Body of pancreas (tissue), 4 donors: Measurements from ENCODE around the gene EDIL3. TPM values are rescaled to one million over a fixed set of nuclear protein-coding genes. Genes with fewer than 3 reads are reported as not detected.

Source experiments
- ATAC-seq: fragments of 150-250 bp; one replicate; pipeline ENCODE4 v1.9.1; 2016
- DNase-seq, 4 donors: peaks; one replicate each; pipeline ENCODE4 v3.0.0-alpha.2; 2019
- H3K27ac ChIP-seq, 4 donors: fragments of 200-600 bp; sonication (generic); 1 replicate in 3 of 4; 2 replicates in 1 of 4; pipeline versions ENCODE4 v1.5.1 to v1.6.1; 2016 to 2019; ENCODE audit warnings: mild to moderate bottlenecking in 1 of 4, mixed read lengths in 1 of 4, moderate library complexity in 1 of 4
- H3K27me3 ChIP-seq, 2 donors: fragments of 200-600 bp; sonication (generic); one replicate each; pipeline ENCODE4 v1.6.0; 2016; ENCODE audit warnings: mild to moderate bottlenecking in 1 of 2
- H3K36me3 ChIP-seq, 2 donors: fragments of 200-600 bp; sonication (generic); replicated peaks in 1 of 2; 2 replicates each; pipeline ENCODE4 v1.5.1; 2016; ENCODE audit warnings: low read depth in 2 of 2; ENCODE audit not compliant: insufficient read depth in 1 of 2
- H3K4me1 ChIP-seq: fragments of 200-600 bp; sonication (generic); one replicate; pipeline ENCODE4 v1.6.0; 2016
- H3K4me3 ChIP-seq, 2 donors: fragments of 200-600 bp; sonication (generic); 1 replicate in 1 of 2; 2 replicates in 1 of 2; pipeline ENCODE4 v1.5.1; 2016 to 2019
- H3K9me3 ChIP-seq, 3 donors: fragments of 200-600 bp; sonication (generic); 1 replicate in 2 of 3; 2 replicates in 1 of 3; pipeline ENCODE4 v1.5.1; 2016
- CTCF ChIP-seq, 7 experiments: fragments of 450-650 bp in 4 of 7; fragments of 200-600 bp in 3 of 7; sonication (generic) in 3 of 7; IDR thresholded peaks; one replicate each; pipeline ENCODE4 v1.5.1; 2016 to 2019; ENCODE audit warnings: antibody characterized with exemption in 7 of 7
- POLR2A ChIP-seq, 3 donors: fragments of 450-650 bp; IDR thresholded peaks; one replicate each; pipeline ENCODE4 v1.6.1; 2016; ENCODE audit warnings: antibody characterized with exemption in 3 of 3, mild to moderate bottlenecking in 2 of 3
- WGBS, 2 donors: methylation state at CpG; one replicate each; pipeline ENCODE4 v1.1.5; 2017; 5-methylcytosine and 5-hydroxymethylcytosine counted together
- intact Hi-C: fragments of 100-400 bp; cut with DNase I; formaldehyde crosslinking; loops from one replicate; pipeline ENCODE4 v1.15.1; 2023
- total RNA-seq, 2 donors: library from RNA; depleted of rRNA; stranded (reverse); fragments of >200 nt; gene quantifications; one replicate each; pipeline ENCODE4 v1.1.0, GENCODE V29; 2016

Gene EDIL3
- total RNA-seq, 2 donors from 2014 or later = 2.3 to 4.7 TPM

- H3K27me3 ChIP-seq = peaks cover 0 to 10% of the 10 kb centered on the region in 2 donors
- intact Hi-C loops = no loop called here
- no peak overlapping the region for H3K4me3 ChIP-seq
- no peaks in the 10 kb centered on the region for H3K9me3 ChIP-seq
- WGBS, 2 donors = 47 to 56% methylated on average over 2 of the region's 2 CpGs
- TF ChIP-seq CTCF (IDR thresholded peaks at IDR 0.05) (no peak), POLR2A (IDR thresholded peaks at IDR 0.05) (no peak)
- ATAC-seq (no peak), DNase-seq (no peak)
- peaks cover 20% of the 10 kb centered on the region for H3K4me1 ChIP-seq
- no peak overlapping the region for H3K27ac ChIP-seq
- no peaks in the 10 kb centered on the region for H3K36me3 ChIP-seq
Measured at GRCh38 chr5:84378961-84379360, 5.7 kb downstream of the EDIL3 start.

- DNase-seq (no peak), ATAC-seq (no peak)
- intact Hi-C loops = no loop called here
- Histone ChIP-seq H3K4me1 (peaks cover 15% of the 10 kb centered on the region), H3K9me3 (no peaks in the 10 kb centered on the region), H3K36me3 (no peaks in the 10 kb centered on the region), H3K27ac (no peak overlapping the region), H3K27me3 (peaks cover 0 to 10% of the 10 kb centered on the region in 2 donors), H3K4me3 (no peak overlapping the region)
- TF ChIP-seq POLR2A (IDR thresholded peaks at IDR 0.05) = no peak
- TF ChIP-seq CTCF (IDR thresholded peaks at IDR 0.05) = no peak
- 31 to 32% methylated on average over 1 of the region's 1 CpG for WGBS, 2 donors
Measured at GRCh38 chr5:84378420-84378819, 6.3 kb downstream of the EDIL3 start.

GRCh38 chr5:84376346-84376745 is 8.3 kb downstream of the EDIL3 start:
- WGBS, 2 donors = 68 to 71% methylated on average over 1 of the region's 1 CpG
- DNase-seq = no peak
- intact Hi-C loops = no loop called here

GRCh38 chr5:84374568-84374967 is 10.1 kb downstream of the EDIL3 start:
- WGBS, 2 donors = 60 to 70% methylated on average over 4 of the region's 4 CpGs
- no peak for DNase-seq
- H3K27me3 ChIP-seq = no peaks in the 10 kb centered on the region
- no peak overlapping the region for H3K4me3 ChIP-seq
- H3K4me1 ChIP-seq = no peaks in the 10 kb centered on the region
- intact Hi-C loops = no loop called here
- TF ChIP-seq CTCF (IDR thresholded peaks at IDR 0.05) = no peak
- no peak for TF ChIP-seq POLR2A (IDR thresholded peaks at IDR 0.05)
- H3K9me3 ChIP-seq = no peaks in the 10 kb centered on the region
- H3K36me3 ChIP-seq = no peaks in the 10 kb centered on the region
- H3K27ac ChIP-seq = no peak overlapping the region
- ATAC-seq = no peak

More at GRCh38 chr5:84376346-84376745, 8.3 kb downstream of the EDIL3 start:
- Histone ChIP-seq H3K4me3 (no peak overlapping the region), H3K9me3 (no peaks in the 10 kb centered on the region), H3K27ac (no peak overlapping the region), H3K27me3 (no peaks in the 10 kb centered on the region), H3K4me1 (no peaks in the 10 kb centered on the region), H3K36me3 (no peaks in the 10 kb centered on the region)
- ATAC-seq = no peak
- TF ChIP-seq CTCF (IDR thresholded peaks at IDR 0.05) (no peak), POLR2A (IDR thresholded peaks at IDR 0.05) (no peak)

GRCh38 chr5:84373506-84373905 is 11.2 kb downstream of the EDIL3 start:
- intact Hi-C loops = no loop called here
- no peaks in the 10 kb centered on the region for H3K36me3 ChIP-seq
- TF ChIP-seq CTCF (IDR thresholded peaks at IDR 0.05) (no peak), POLR2A (IDR thresholded peaks at IDR 0.05) (no peak)
- H3K4me3 ChIP-seq = no peak overlapping the region
- ATAC-seq = no peak
- H3K9me3 ChIP-seq = no peaks in the 10 kb centered on the region
- no peaks in the 10 kb centered on the region for H3K4me1 ChIP-seq
- no peak for DNase-seq
- H3K27ac ChIP-seq = no peak overlapping the region
- WGBS, 2 donors = 59 to 60% methylated on average over 2 of the region's 2 CpGs
- H3K27me3 ChIP-seq = no peaks in the 10 kb centered on the region
